Brain microvascular endothelial cell (primary cell): ENCODE measurements around the gene PXDN.

Source experiments
- DNase-seq: peaks from one replicate; pipeline ENCODE4 v3.0.0-alpha.2; 2020
- H3K27ac ChIP-seq: fragments of 250-450 bp; sonication (Bioruptor Pico); 2 replicates; pipeline ENCODE4 v1.5.1; 2020; ENCODE audit warnings: mild to moderate bottlenecking, moderate library complexity
- H3K27me3 ChIP-seq: fragments of 250-450 bp; sonication (Bioruptor Pico); replicated peaks from 2 replicates; pipeline ENCODE4 v1.5.1; 2020; ENCODE audit warnings: mild to moderate bottlenecking
- H3K36me3 ChIP-seq: fragments of 250-450 bp; sonication (Bioruptor Pico); replicated peaks from 2 replicates; pipeline ENCODE4 v1.5.1; 2020; ENCODE audit warnings: mild to moderate bottlenecking
- H3K4me3 ChIP-seq: 2 replicates; pipeline ENCODE4 v1.5.1; 2011; ENCODE audit warnings: low read depth, mild to moderate bottlenecking, control low read depth, low read length, moderate library complexity
- in situ Hi-C: cut with HindIII; loops from 2 replicates; pipeline ENCODE4 v1.10.0; 2017; ENCODE audit warnings: low sequenced_read_pairs, low pct_ligation_motif_present
- TF ChIP-seq, protein P1 (sequence below): IDR thresholded peaks from 2 replicates; pipeline ENCODE4 v1.5.1; 2011; ENCODE audit warnings: low read depth, mild to moderate bottlenecking, moderate library complexity, low read length, control low read depth, inconsistent platforms; ENCODE audit errors: missing control alignments

The PXDN gene

DNA sequence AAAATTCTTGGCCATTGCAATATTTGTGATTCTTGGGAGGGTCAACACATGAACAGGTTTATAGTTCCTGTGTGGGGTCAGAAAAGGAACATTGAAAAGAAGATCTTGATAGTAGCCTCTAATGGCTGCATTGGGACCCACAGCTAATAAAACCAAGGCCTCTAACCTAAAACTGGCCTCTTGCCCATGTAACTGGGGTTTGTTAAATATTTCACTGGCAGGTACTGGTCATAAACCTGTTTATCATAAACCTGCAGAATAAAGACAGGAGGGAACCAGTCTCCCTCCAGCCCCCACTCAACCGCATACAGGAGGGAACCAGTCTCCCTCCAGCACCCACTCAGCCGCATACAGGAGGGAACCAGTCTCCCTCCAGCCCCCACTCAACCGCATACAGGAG lies 125.3 kb downstream of the PXDN start:
- in situ Hi-C loops: no loop called here

DNA sequence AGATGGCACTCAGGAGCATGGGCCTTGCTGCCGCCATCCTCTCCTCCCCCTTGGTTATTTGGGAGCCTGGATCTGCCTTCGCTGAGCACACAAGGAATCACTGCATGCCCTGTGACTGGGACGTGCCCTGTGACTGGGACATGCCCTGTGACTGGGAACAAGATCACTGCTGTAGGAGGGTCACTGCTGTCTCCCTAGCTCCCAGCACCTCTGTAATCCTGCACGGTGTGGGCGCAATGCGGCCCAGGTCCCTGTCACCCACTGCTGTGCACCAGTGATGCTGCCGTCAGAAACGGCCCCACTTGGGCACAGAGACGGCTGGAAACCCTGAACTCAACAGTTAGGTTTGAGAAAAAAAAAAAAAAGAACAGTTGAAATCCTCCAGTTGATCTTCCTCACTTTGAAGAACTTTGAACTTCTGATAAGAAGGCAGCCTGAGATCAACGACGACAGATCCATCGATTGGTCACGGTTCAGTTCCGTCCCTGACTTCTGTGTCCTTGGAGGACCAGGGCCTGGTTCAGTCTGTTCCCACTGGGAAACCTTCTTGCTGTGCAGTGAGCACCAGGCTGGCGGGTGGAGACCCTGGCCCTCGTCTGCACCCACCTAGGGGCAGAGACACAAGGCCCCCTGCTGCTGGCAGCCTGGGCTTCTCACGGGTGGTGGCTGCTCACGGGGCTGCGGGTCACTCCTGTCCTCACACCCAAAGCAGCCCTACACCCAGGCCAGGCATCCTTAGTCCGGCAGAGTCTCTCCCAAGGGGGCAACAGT lies 125.9 kb downstream of the PXDN start:
- Histone ChIP-seq H3K27ac (no peak overlapping the region), H3K4me3 (no peak overlapping the region), H3K27me3 (no peaks in the 10 kb centered on the region), H3K36me3 (no peaks in the 10 kb centered on the region)
- TF ChIP-seq, protein P1, sequence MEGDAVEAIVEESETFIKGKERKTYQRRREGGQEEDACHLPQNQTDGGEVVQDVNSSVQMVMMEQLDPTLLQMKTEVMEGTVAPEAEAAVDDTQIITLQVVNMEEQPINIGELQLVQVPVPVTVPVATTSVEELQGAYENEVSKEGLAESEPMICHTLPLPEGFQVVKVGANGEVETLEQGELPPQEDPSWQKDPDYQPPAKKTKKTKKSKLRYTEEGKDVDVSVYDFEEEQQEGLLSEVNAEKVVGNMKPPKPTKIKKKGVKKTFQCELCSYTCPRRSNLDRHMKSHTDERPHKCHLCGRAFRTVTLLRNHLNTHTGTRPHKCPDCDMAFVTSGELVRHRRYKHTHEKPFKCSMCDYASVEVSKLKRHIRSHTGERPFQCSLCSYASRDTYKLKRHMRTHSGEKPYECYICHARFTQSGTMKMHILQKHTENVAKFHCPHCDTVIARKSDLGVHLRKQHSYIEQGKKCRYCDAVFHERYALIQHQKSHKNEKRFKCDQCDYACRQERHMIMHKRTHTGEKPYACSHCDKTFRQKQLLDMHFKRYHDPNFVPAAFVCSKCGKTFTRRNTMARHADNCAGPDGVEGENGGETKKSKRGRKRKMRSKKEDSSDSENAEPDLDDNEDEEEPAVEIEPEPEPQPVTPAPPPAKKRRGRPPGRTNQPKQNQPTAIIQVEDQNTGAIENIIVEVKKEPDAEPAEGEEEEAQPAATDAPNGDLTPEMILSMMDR: no peak
- no peak for DNase-seq
- in situ Hi-C loops: no loop called here

More for the DNA sequence above, 125.3 kb downstream of the PXDN start:
- H3K27ac ChIP-seq: no peak overlapping the region
- H3K4me3 ChIP-seq: no peak overlapping the region
- H3K27me3 ChIP-seq: no peaks in the 10 kb centered on the region
- no peaks in the 10 kb centered on the region for H3K36me3 ChIP-seq
- TF ChIP-seq, protein P1: no peak
- DNase-seq: no peak

DNA sequence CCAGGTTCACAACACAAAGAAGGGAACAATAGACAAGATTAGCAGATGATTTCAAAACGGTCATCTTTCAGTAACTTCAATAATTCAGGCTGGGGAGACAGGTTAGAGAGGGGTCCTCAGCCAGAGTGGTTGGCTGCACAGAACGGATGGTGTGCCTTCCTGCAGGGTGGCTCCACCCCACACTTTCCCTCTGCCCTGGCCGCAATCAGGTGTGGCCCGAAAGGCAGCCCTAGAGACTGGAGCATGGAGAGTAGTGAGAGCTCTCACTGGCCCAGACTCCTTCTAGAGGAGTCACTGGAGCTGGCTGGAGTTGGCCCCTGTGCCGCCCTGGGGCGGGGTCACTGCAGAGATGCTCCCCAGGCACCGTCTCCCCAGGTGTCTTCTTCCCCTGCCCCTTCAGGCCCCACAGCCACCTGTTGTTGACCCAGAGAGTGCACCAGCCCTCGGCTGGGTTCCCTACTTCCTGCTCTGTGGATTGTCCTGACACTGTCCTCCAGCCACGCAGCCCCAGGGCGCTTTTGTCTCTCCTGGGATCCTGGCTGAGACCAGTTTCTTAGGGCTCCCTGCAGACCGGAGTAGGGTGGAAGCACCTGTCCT lies 126.8 kb downstream of the PXDN start:
- in situ Hi-C loops: no loop called here
- H3K27me3 ChIP-seq: no peaks in the 10 kb centered on the region

DNA sequence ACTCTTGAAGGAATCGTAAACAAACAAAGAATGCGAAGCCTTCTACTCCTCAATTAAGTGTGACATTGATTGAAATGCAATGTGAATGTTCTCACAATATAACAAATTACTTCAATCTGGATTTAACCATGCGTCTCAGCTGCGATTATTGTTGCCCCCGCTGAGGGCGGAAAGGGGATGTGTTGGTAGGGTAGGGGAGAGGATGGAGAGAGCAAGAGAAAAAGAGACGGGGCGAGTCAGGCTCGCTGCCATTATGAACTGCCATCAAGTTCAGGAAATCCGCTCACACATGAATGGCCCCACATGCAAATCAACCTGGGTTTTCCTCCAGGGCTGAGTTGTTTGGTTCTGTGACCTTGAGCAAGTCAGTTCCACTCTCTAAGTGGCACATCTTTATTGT lies 129.8 kb downstream of the PXDN start:
- Histone ChIP-seq H3K27ac (no peak overlapping the region), H3K4me3 (no peak overlapping the region), H3K36me3 (no peaks in the 10 kb centered on the region), H3K27me3 (no peaks in the 10 kb centered on the region)
- in situ Hi-C loops: no loop called here
- DNase-seq: no peak
- TF ChIP-seq, protein P1: no peak

More for the DNA sequence above, 126.8 kb downstream of the PXDN start:
- Histone ChIP-seq H3K36me3 (no peaks in the 10 kb centered on the region), H3K4me3 (no peak overlapping the region), H3K27ac (no peak overlapping the region)
- DNase-seq: no peak
- TF ChIP-seq, protein P1: no peak

DNA sequence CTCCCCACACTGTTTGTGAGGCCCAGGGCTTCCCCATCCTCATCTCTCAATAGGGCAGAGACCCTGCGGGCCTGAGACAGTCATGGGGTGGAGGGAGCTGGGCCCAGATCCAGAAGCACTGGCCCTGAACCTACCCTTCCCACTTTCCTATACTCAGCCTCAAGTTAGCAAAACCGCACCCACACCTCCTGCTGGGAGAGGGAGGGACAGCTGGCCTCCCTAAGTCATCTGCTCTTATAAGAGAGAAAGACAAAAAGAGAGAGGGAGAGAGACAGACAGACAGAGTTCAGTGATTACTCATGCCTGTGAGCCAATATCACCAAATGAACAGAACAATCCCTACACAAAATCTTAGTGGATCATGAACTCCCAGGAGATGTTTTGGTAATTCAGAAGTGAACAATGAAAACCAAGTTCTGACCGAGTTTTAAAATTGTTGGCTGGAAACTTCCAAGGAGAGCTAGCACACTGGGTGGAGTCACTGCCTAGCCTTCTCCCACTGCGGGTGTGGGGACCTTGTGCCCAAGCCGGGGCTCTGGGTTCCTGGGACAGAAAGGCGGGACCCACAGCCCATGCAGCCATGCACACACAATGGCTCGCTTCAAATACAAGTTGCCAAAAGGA lies 130.5 kb downstream of the PXDN start:
- peak; percentile 78 for DNase-seq
- Histone ChIP-seq H3K27ac (no peak overlapping the region), H3K4me3 (no peak overlapping the region), H3K36me3 (no peaks in the 10 kb centered on the region), H3K27me3 (no peaks in the 10 kb centered on the region)
- TF ChIP-seq, protein P1: peak; percentile 45
- in situ Hi-C loops: no loop called here
